Liver (tissue), 9 donors: ENCODE data around the gene KIRREL3. TPM values are rescaled to one million over a fixed set of nuclear protein-coding genes. Genes with fewer than 3 reads are reported as not detected.

Source experiments
- DNase-seq: peaks from one replicate; pipeline ENCODE4 v3.0.0-alpha.2; 2017; ENCODE audit warnings: low spot score
- H3K27ac ChIP-seq, 2 donors: one replicate each; pipeline ENCODE4 v1.7.0; 2013; ENCODE audit warnings: inconsistent platforms in 2 of 2, low read length in 2 of 2, control low read depth in 1 of 2, low read depth in 1 of 2, mild to moderate bottlenecking in 1 of 2
- H3K27me3 ChIP-seq, 4 donors: one replicate each; pipeline versions ENCODE4 v1.6.1 to v1.7.0; 2013; ENCODE audit warnings: low read length in 3 of 4, inconsistent platforms in 1 of 4, mild to moderate bottlenecking in 1 of 4, moderate library complexity in 1 of 4; ENCODE audit not compliant: control insufficient read depth in 4 of 4, insufficient read depth in 4 of 4
- H3K36me3 ChIP-seq, 4 donors: one replicate each; pipeline versions ENCODE4 v1.6.1 to v1.7.0; 2013; ENCODE audit warnings: low read length in 3 of 4, mild to moderate bottlenecking in 3 of 4, low read depth in 1 of 4, moderate library complexity in 1 of 4; ENCODE audit not compliant: control insufficient read depth in 4 of 4, insufficient read depth in 3 of 4
- H3K4me1 ChIP-seq, 4 donors: one replicate each; pipeline versions ENCODE4 v1.6.1 to v1.7.0; 2013; ENCODE audit warnings: low read length in 3 of 4, mild to moderate bottlenecking in 3 of 4, moderate library complexity in 1 of 4; ENCODE audit not compliant: control insufficient read depth in 4 of 4, insufficient read depth in 4 of 4
- H3K4me3 ChIP-seq, 3 donors: one replicate each; pipeline versions ENCODE4 v1.6.1 to v1.7.0; 2013; ENCODE audit warnings: low read length in 3 of 3, control low read depth in 1 of 3, low read depth in 1 of 3, mild to moderate bottlenecking in 1 of 3
- H3K9ac ChIP-seq, 2 donors: one replicate each; pipeline ENCODE4 v1.7.0; 2013; ENCODE audit warnings: low read length in 2 of 2, mild to moderate bottlenecking in 2 of 2, moderate library complexity in 2 of 2, control low read depth in 1 of 2, low read depth in 1 of 2
- H3K9me3 ChIP-seq, 4 donors: one replicate each; pipeline versions ENCODE4 v1.6.1 to v1.7.0; 2013; ENCODE audit warnings: low read length in 3 of 4; ENCODE audit not compliant: control insufficient read depth in 4 of 4
- ATF3 ChIP-seq: IDR thresholded peaks from 2 replicates; pipeline ENCODE4 v1.6.1; 2016; ENCODE audit warnings: antibody characterized with exemption
- CTCF ChIP-seq: fragments of 150-350 bp; IDR thresholded peaks from 2 replicates; pipeline ENCODE4 v1.5.1; 2017; ENCODE audit warnings: improper control_type of control experiment, low read depth, low read length; ENCODE audit not compliant: missing input control
- EGR1 ChIP-seq, 2 donors: IDR thresholded peaks; 2 replicates each; pipeline ENCODE4 v1.6.1; 2016 to 2018; ENCODE audit warnings: antibody characterized with exemption in 2 of 2, low read depth in 2 of 2
- FOXA1 ChIP-seq: IDR thresholded peaks from 2 replicates; pipeline ENCODE4 v1.6.1; 2016; ENCODE audit warnings: antibody characterized with exemption
- FOXA2 ChIP-seq: IDR thresholded peaks from 2 replicates; pipeline ENCODE4 v1.6.1; 2016; ENCODE audit warnings: antibody characterized with exemption
- HNF4G ChIP-seq: IDR thresholded peaks from 2 replicates; pipeline ENCODE4 v1.6.1; 2016; ENCODE audit warnings: antibody characterized with exemption
- JUND ChIP-seq, 2 donors: IDR thresholded peaks; 2 replicates each; pipeline ENCODE4 v1.6.1; 2016; ENCODE audit warnings: antibody characterized with exemption in 2 of 2
- RAD21 ChIP-seq, 2 donors: IDR thresholded peaks; 2 replicates each; pipeline ENCODE4 v1.6.1; 2016; ENCODE audit warnings: antibody characterized with exemption in 2 of 2, mild to moderate bottlenecking in 2 of 2
- REST ChIP-seq: IDR thresholded peaks from 2 replicates; pipeline ENCODE4 v1.6.1; 2016; ENCODE audit warnings: antibody characterized with exemption, mild to moderate bottlenecking
- SP1 ChIP-seq: IDR thresholded peaks from 2 replicates; pipeline ENCODE4 v1.6.1; 2018; ENCODE audit warnings: antibody characterized with exemption, mild to moderate bottlenecking
- TAF1 ChIP-seq: conservative IDR thresholded peaks from 2 replicates; pipeline ENCODE4 v1.6.1; 2016; ENCODE audit warnings: antibody characterized with exemption, mild to moderate bottlenecking
- WGBS: extraction: QIAGEN DNeasy Blood & Tissue Kit; methylation state at CpG from one replicate; pipeline ENCODE4 v1.1.7; 2013; 5-methylcytosine and 5-hydroxymethylcytosine counted together
- polyA plus RNA-seq, 2 donors: library from polyadenylated mRNA; stranded (reverse) in 1 of 2; unstranded in 1 of 2; fragments of 200-250 nt in 1 of 2; fragments of >200 nt in 1 of 2; fragmentation: Nextera tagmentation in 1 of 2; extraction: Ambion mirVana in 1 of 2; gene quantifications; one replicate each; pipeline versions ENCODE4 v1.2.1 to v1.2.3, GENCODE V29; 2013 to 2015
- total RNA-seq, 2 donors: library from RNA; depleted of rRNA; stranded (reverse); fragments of >200 nt; gene quantifications; one replicate each; pipeline ENCODE4 v1.2.3, GENCODE V29; 2014
- donor health status: healthy.
- donor health status: healthy.
- donor health status: healthy.
- donor health status: healthy.
- donor health status: healthy.

Gene KIRREL3
- total and polyA plus RNA-seq, 4 donors = 0.03 to 0.29 (median 0.08) TPM; not detected in 1

GRCh38 chr11:126497581-126498122 lies 502.9 kb downstream of the KIRREL3 start:
- H3K27ac ChIP-seq = no peak overlapping the region
- H3K27me3 ChIP-seq = peaks cover 0 to 4% (median 0%) of the 10 kb centered on the region in 4 donors
- no peak for DNase-seq
- H3K9me3 ChIP-seq = no peaks in the 10 kb centered on the region
- H3K9ac ChIP-seq = no peak overlapping the region
- 67% methylated on average over 4 of the region's 4 CpGs for WGBS
- no peak overlapping the region for H3K4me3 ChIP-seq
- H3K4me1 ChIP-seq = no peaks in the 10 kb centered on the region
- no peaks in the 10 kb centered on the region for H3K36me3 ChIP-seq
- TF ChIP-seq REST = no peak

- 87% methylated on average over 8 of the region's 8 CpGs for WGBS
- Histone ChIP-seq H3K9ac (no peak overlapping the region), H3K4me1 (no peaks in the 10 kb centered on the region), H3K4me3 (no peak overlapping the region), H3K27ac (no peak overlapping the region), H3K9me3 (no peaks in the 10 kb centered on the region), H3K27me3 (peaks cover 0 to 3% (median 0%) of the 10 kb centered on the region in 4 donors), H3K36me3 (no peaks in the 10 kb centered on the region)
- DNase-seq = no peak
- no peak for TF ChIP-seq TAF1
- TF ChIP-seq SP1 = no peak
Measured at GRCh38 chr11:126496576-126497337, 503.8 kb downstream of the KIRREL3 start.

GRCh38 chr11:126495281-126496220 lies 505.0 kb downstream of the KIRREL3 start:
- Histone ChIP-seq H3K27ac (no peak overlapping the region), H3K9me3 (no peaks in the 10 kb centered on the region), H3K27me3 (peaks cover 0 to 3% (median 0%) of the 10 kb centered on the region in 4 donors), H3K4me1 (no peaks in the 10 kb centered on the region), H3K9ac (no peak overlapping the region), H3K4me3 (no peak overlapping the region), H3K36me3 (no peaks in the 10 kb centered on the region)
- 86% methylated on average over 13 of the region's 13 CpGs for WGBS
- no peak for DNase-seq
- TF ChIP-seq FOXA1 = no peak

GRCh38 chr11:126494831-126495230 lies 505.7 kb downstream of the KIRREL3 start:
- H3K27me3 ChIP-seq = peaks cover 0 to 3% (median 0%) of the 10 kb centered on the region in 4 donors
- no peaks in the 10 kb centered on the region for H3K4me1 ChIP-seq
- no peak overlapping the region for H3K4me3 ChIP-seq
- H3K9ac ChIP-seq = no peak overlapping the region
- WGBS = 91% methylated on average over 10 of the region's 10 CpGs
- TF ChIP-seq CTCF (no peak), FOXA1 (no peak), JUND (IDR thresholded peaks at IDR 0.05) (no peak), FOXA2 (no peak), HNF4G (no peak), ATF3 (no peak), RAD21 (IDR thresholded peaks at IDR 0.05) (no peak), SP1 (no peak), EGR1 (IDR thresholded peaks at IDR 0.05; ENCODE audit: low read depth in 2 of 2) (no peak)
- H3K9me3 ChIP-seq = no peaks in the 10 kb centered on the region
- no peak for DNase-seq
- no peaks in the 10 kb centered on the region for H3K36me3 ChIP-seq
- no peak overlapping the region for H3K27ac ChIP-seq
